HCT116 (cell line): ENCODE data around the gene CXCL8. TPM values are rescaled to one million over a fixed set of nuclear protein-coding genes. Genes with fewer than 3 reads are reported as not detected.

Experiments used
- ATAC-seq: fragments of 200-7000 bp; cut with Tn5 transposase; 2 replicates; pipeline ENCODE4 v1.9.1; 2020; ENCODE audit warnings: mild to moderate bottlenecking, moderate library complexity
- BruUV-seq: library from RNA; stranded (reverse); fragments of 400-500 nt; replicated peaks from 2 replicates; lab custom pipeline; 2021; lab: Mats Ljungman, UMichigan
- CTCF ChIA-PET: fragments of 300-600 bp; sonication (Branson Sonifier 250); formaldehyde crosslinking; loops from one replicate; lab custom pipeline; 2021; ENCODE audit warnings: antibody characterized with exemption; lab: Charles Lee
- POLR2A ChIA-PET: fragments of 300-600, 350-600 bp; sonication (Branson Sonifier 250); formaldehyde crosslinking; loops from one replicate; lab custom pipeline; 2021; ENCODE audit warnings: antibody characterized with exemption; lab: Charles Lee
- RAD21 ChIA-PET, 2 experiments: fragments of 300-600 bp; sonication (Branson Sonifier 250); formaldehyde crosslinking; loops; one replicate each; lab custom pipeline; 2023; ENCODE audit warnings: low total read pairs in 2 of 2; ENCODE audit not compliant: uncharacterized antibody in 2 of 2, unreplicated experiment in 2 of 2, low non-redundant PET in 1 of 2; lab: Charles Lee
- DNase-seq: peaks from one replicate; pipeline ENCODE4 v3.0.0-alpha.2; 2010; ENCODE audit warnings: low read depth, low spot score
- H2AFZ ChIP-seq: fragments of 200-600 bp; shearing (Covaris generic), sonication (generic); 2 replicates; pipeline ENCODE4 v1.6.1; 2017; ENCODE audit warnings: low read depth, mixed run types, mixed read lengths, antibody characterized with exemption, low read length; ENCODE audit not compliant: poor library complexity, severe bottlenecking
- H3K27ac ChIP-seq: 2 replicates; pipeline ENCODE4 v1.5.1; 2012; ENCODE audit warnings: low read depth, low read length
- H3K27me3 ChIP-seq: fragments of 200-600 bp; sonication (generic); 2 replicates; pipeline ENCODE4 v1.6.1; 2016; ENCODE audit warnings: mixed run types, low read length, mixed read lengths; ENCODE audit not compliant: insufficient read depth
- H3K36me3 ChIP-seq, 2 experiments: fragments of 200-500 bp in 1 of 2; fragments of 200-600 bp in 1 of 2; sonication (Bioruptor generic) in 1 of 2; sonication (generic) in 1 of 2; 2 replicates each; pipeline versions ENCODE4 v1.5.1 to v1.6.1; 2014 to 2016; ENCODE audit warnings: low read length in 2 of 2, inconsistent platforms in 1 of 2, mixed read lengths in 1 of 2, mixed run types in 1 of 2; ENCODE audit not compliant: insufficient read depth in 2 of 2, control insufficient read depth in 1 of 2
- H3K4me1 ChIP-seq, 2 experiments: fragments of 200-600 bp in 1 of 2; sonication (generic) in 1 of 2; 2 replicates each; pipeline versions ENCODE4 v1.5.1 to v1.6.1; 2012 to 2017; ENCODE audit warnings: low read length in 2 of 2, inconsistent platforms in 1 of 2, mild to moderate bottlenecking in 1 of 2, mixed read lengths in 1 of 2, mixed run types in 1 of 2, moderate library complexity in 1 of 2; ENCODE audit not compliant: insufficient read depth in 2 of 2, control insufficient read depth in 1 of 2
- H3K4me2 ChIP-seq: fragments of 200-600 bp; sonication (generic); 2 replicates; pipeline ENCODE4 v1.6.1; 2017; ENCODE audit warnings: mixed run types, low read length, mixed read lengths
- H3K4me3 ChIP-seq, 2 experiments: fragments of 200-600 bp in 1 of 2; sonication (generic) in 1 of 2; replicated peaks in 1 of 2; 2 replicates each; pipeline ENCODE4 v1.5.1; 2011 to 2016; ENCODE audit warnings: low read length in 2 of 2, control low read depth in 1 of 2, low read depth in 1 of 2, mild to moderate bottlenecking in 1 of 2, mixed read lengths in 1 of 2, mixed run types in 1 of 2
- H3K79me2 ChIP-seq: fragments of 200-600 bp; sonication (generic); 2 replicates; pipeline ENCODE4 v1.6.1; 2017; ENCODE audit warnings: mild to moderate bottlenecking, mixed run types, low read length, moderate library complexity, mixed read lengths; ENCODE audit not compliant: insufficient read depth
- H3K9ac ChIP-seq: fragments of 200-600 bp; sonication (generic); 2 replicates; pipeline ENCODE4 v1.6.1; 2016; ENCODE audit warnings: low read length, mixed read lengths
- H3K9me2 ChIP-seq: fragments of 200-600 bp; sonication (generic), shearing (Covaris generic); 2 replicates; pipeline ENCODE4 v1.6.1; 2017; ENCODE audit warnings: mixed run types, mild to moderate bottlenecking, moderate library complexity; ENCODE audit not compliant: insufficient read depth
- H3K9me3 ChIP-seq, 2 experiments: fragments of 200-500 bp in 1 of 2; fragments of 200-600 bp in 1 of 2; sonication (Bioruptor generic) in 1 of 2; sonication (generic) in 1 of 2; 2 replicates each; pipeline ENCODE4 v1.6.1; 2014 to 2017; ENCODE audit warnings: low read length in 2 of 2, mixed read lengths in 2 of 2, inconsistent platforms in 1 of 2, low read depth in 1 of 2, mild to moderate bottlenecking in 1 of 2, mixed run types in 1 of 2, moderate library complexity in 1 of 2; ENCODE audit not compliant: control insufficient read depth in 1 of 2, insufficient read depth in 1 of 2
- H4K20me1 ChIP-seq: fragments of 200-600 bp; sonication (generic), shearing (Covaris generic); 2 replicates; pipeline ENCODE4 v1.6.1; 2017; ENCODE audit warnings: mixed run types, mild to moderate bottlenecking, moderate library complexity; ENCODE audit not compliant: insufficient read depth
- ELF1 ChIP-seq: IDR thresholded peaks from 2 replicates; pipeline ENCODE4 v1.6.1; 2012; ENCODE audit warnings: low read depth, borderline replicate concordance
- EZH2 ChIP-seq: fragments of 200-600 bp; sonication (generic); IDR thresholded peaks from 2 replicates; pipeline ENCODE4 v1.6.1; 2017; ENCODE audit warnings: antibody characterized with exemption, mixed run types
- RAD21 ChIP-seq: IDR thresholded peaks from 2 replicates; pipeline ENCODE4 v1.6.1; 2012; ENCODE audit warnings: low read depth, mild to moderate bottlenecking
- SIN3A ChIP-seq: IDR thresholded peaks from 2 replicates; pipeline ENCODE4 v1.6.1; 2012; ENCODE audit warnings: low read depth
- SRF ChIP-seq: IDR thresholded peaks from 2 replicates; pipeline ENCODE4 v1.6.1; 2012; ENCODE audit warnings: low read depth
- TCF7L2 ChIP-seq: IDR thresholded peaks from 2 replicates; pipeline ENCODE4 v1.7.0; 2011; ENCODE audit warnings: borderline replicate concordance, inconsistent platforms; ENCODE audit not compliant: insufficient read depth, insufficient read length; ENCODE audit errors: extremely low read depth
- ZFX ChIP-seq: fragments of 450-650 bp; IDR thresholded peaks from 2 replicates; pipeline ENCODE4 v1.6.1; 2017
- intact Hi-C: fragments of 100-400 bp; cut with micrococcal nuclease; formaldehyde crosslinking; loops from 2 replicates; pipeline ENCODE4 v1.10.0; 2022
- total RNA-seq: library from RNA; stranded (reverse); gene quantifications from one replicate; pipeline ENCODE4 v1.2.1, GENCODE V29; 2021; ENCODE audit not compliant: unreplicated experiment
- TF ChIP-seq, protein P1 (sequence below): IDR thresholded peaks from 2 replicates; pipeline ENCODE4 v1.6.1; 2012; ENCODE audit warnings: low read depth
- TF ChIP-seq, protein P2 (sequence below): IDR thresholded peaks from 2 replicates; pipeline ENCODE4 v1.6.1; 2012
- TF ChIP-seq, protein P3 (sequence below): IDR thresholded peaks from 2 replicates; pipeline ENCODE4 v1.6.1; 2011; ENCODE audit warnings: mild to moderate bottlenecking, low read length, moderate library complexity; ENCODE audit not compliant: insufficient replicate concordance; ENCODE audit errors: extremely low read depth
- TF ChIP-seq, protein P4 (sequence below), 3 experiments: fragments of 200-600 bp in 1 of 3; sonication (generic) in 1 of 3; IDR thresholded peaks in 2 of 3; conservative IDR thresholded peaks in 1 of 3; 2 replicates each; pipeline ENCODE4 v1.5.1; 2012 to 2017; ENCODE audit warnings: low read depth in 2 of 3, low read length in 2 of 3, antibody characterized with exemption in 1 of 3, borderline replicate concordance in 1 of 3, control low read depth in 1 of 3, mild to moderate bottlenecking in 1 of 3, mixed read lengths in 1 of 3, mixed run types in 1 of 3, moderate library complexity in 1 of 3; ENCODE audit not compliant: insufficient read depth in 1 of 3

CXCL8 gene
- total RNA-seq, 1 experiment from 2014 or later, result 1.8 TPM

DNA sequence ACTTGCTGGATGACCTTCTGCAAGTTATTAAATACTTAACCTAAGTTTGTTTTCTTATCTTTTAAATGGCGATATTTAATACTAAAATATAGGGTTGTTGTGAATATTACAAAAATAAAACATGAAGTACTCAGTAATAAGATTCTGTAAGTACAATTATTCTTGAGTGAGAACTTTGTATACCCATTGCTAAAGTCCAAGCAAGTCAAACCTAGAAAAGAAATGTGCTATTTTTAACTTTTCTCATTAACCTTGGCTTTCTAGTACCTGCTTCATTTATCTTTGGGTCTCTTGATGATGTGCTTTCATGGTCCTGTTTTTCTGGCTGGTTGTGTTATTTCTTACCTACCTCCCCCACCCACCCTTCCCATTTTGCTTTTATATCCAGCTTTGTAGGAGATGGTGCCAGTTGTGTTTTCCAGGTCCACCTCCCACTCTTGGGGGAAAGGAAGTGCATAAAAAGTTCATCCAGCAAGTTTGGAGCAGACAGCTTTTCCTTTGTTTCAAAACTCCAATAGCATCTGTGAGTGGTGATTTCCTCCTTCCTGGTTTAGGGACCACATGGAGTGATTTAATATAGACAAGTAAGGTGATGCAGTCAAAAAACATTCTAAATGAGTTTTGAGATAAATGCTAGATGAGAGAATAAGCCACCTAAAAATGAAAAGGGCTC is 7.5 kb upstream of the CXCL8 start:
- intact Hi-C loops, result no loop called here
- ChIA-PET CTCF (no interaction called here), RAD21 (no interaction called here)

DNA sequence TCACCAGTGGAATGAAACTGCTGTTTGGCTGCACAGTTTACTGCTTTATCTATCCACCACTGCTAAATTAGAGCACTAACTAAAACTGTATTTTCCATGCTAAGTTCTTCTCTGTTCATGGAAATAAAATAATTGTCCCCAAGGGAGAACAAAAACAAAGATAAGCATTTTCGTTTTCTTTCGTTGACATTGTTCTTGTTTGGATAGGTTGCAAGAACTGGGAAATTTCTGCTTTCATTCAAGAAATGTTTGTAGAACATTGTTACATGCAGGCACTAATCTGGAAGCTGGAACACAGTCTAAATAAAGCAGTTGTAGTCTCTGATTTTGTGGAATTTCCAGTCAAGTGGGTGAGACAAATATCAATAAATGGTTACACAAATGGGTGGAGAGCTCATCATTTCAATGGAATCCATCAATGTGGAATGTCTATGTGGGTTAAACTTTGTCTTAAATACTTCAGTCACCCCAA is 5.8 kb upstream of the CXCL8 start:
- Histone ChIP-seq H2AFZ (peak overlapping the region; percentile 2), H3K4me1 (no peaks in the 10 kb centered on the region; a peak in 1 of 4 replicates)
- TF ChIP-seq, protein P1, sequence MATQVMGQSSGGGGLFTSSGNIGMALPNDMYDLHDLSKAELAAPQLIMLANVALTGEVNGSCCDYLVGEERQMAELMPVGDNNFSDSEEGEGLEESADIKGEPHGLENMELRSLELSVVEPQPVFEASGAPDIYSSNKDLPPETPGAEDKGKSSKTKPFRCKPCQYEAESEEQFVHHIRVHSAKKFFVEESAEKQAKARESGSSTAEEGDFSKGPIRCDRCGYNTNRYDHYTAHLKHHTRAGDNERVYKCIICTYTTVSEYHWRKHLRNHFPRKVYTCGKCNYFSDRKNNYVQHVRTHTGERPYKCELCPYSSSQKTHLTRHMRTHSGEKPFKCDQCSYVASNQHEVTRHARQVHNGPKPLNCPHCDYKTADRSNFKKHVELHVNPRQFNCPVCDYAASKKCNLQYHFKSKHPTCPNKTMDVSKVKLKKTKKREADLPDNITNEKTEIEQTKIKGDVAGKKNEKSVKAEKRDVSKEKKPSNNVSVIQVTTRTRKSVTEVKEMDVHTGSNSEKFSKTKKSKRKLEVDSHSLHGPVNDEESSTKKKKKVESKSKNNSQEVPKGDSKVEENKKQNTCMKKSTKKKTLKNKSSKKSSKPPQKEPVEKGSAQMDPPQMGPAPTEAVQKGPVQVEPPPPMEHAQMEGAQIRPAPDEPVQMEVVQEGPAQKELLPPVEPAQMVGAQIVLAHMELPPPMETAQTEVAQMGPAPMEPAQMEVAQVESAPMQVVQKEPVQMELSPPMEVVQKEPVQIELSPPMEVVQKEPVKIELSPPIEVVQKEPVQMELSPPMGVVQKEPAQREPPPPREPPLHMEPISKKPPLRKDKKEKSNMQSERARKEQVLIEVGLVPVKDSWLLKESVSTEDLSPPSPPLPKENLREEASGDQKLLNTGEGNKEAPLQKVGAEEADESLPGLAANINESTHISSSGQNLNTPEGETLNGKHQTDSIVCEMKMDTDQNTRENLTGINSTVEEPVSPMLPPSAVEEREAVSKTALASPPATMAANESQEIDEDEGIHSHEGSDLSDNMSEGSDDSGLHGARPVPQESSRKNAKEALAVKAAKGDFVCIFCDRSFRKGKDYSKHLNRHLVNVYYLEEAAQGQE, result no peak
- TF ChIP-seq, protein P2, sequence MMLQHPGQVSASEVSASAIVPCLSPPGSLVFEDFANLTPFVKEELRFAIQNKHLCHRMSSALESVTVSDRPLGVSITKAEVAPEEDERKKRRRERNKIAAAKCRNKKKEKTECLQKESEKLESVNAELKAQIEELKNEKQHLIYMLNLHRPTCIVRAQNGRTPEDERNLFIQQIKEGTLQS, result no peak
- TF ChIP-seq SRF (no peak), EZH2 (no peak), RAD21 (no peak)
- TF ChIP-seq, protein P3, sequence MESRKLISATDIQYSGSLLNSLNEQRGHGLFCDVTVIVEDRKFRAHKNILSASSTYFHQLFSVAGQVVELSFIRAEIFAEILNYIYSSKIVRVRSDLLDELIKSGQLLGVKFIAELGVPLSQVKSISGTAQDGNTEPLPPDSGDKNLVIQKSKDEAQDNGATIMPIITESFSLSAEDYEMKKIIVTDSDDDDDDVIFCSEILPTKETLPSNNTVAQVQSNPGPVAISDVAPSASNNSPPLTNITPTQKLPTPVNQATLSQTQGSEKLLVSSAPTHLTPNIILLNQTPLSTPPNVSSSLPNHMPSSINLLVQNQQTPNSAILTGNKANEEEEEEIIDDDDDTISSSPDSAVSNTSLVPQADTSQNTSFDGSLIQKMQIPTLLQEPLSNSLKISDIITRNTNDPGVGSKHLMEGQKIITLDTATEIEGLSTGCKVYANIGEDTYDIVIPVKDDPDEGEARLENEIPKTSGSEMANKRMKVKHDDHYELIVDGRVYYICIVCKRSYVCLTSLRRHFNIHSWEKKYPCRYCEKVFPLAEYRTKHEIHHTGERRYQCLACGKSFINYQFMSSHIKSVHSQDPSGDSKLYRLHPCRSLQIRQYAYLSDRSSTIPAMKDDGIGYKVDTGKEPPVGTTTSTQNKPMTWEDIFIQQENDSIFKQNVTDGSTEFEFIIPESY, result no peak

More for the DNA sequence above, 7.5 kb upstream of the CXCL8 start:
- H3K36me3 ChIP-seq, result no peaks in the 10 kb centered on the region
- BruUV-seq, result no TSS peak
- no peak overlapping the region for H2AFZ ChIP-seq
- no peak overlapping the region for H3K4me3 ChIP-seq
- TF ChIP-seq, protein P4, sequence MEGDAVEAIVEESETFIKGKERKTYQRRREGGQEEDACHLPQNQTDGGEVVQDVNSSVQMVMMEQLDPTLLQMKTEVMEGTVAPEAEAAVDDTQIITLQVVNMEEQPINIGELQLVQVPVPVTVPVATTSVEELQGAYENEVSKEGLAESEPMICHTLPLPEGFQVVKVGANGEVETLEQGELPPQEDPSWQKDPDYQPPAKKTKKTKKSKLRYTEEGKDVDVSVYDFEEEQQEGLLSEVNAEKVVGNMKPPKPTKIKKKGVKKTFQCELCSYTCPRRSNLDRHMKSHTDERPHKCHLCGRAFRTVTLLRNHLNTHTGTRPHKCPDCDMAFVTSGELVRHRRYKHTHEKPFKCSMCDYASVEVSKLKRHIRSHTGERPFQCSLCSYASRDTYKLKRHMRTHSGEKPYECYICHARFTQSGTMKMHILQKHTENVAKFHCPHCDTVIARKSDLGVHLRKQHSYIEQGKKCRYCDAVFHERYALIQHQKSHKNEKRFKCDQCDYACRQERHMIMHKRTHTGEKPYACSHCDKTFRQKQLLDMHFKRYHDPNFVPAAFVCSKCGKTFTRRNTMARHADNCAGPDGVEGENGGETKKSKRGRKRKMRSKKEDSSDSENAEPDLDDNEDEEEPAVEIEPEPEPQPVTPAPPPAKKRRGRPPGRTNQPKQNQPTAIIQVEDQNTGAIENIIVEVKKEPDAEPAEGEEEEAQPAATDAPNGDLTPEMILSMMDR (IDR thresholded peaks at IDR 0.05 in 2 of 3, conservative IDR thresholded peaks at IDR 0.05 in 1 of 3; ENCODE audit: borderline replicate concordance in 1 of 3, insufficient read depth in 1 of 3, low read depth in 2 of 3, low read length in 2 of 3), result no peak
- TF ChIP-seq TCF7L2 (no peak), ZFX (no peak), ELF1 (no peak), SIN3A (no peak)
- TF ChIP-seq, all 23 proteins: peak for 0
- H3K4me1 ChIP-seq, result no peaks in the 10 kb centered on the region
- H3K9me2 ChIP-seq, result no peaks in the 10 kb centered on the region
- ATAC-seq (no peak), DNase-seq (no peak)
- POLR2A ChIA-PET, result interaction anchor here (0.6 kb wide), 1 partner anchor 26 kb away, joined by 5 read pairs; no protein-coding TSS in a partner anchor
- H3K79me2 ChIP-seq, result no peaks in the 10 kb centered on the region
- no peaks in the 10 kb centered on the region for H3K27me3 ChIP-seq
- H3K27ac ChIP-seq, result no peak overlapping the region
- H4K20me1 ChIP-seq, result no peaks in the 10 kb centered on the region
- no peak overlapping the region for H3K9ac ChIP-seq
- H3K9me3 ChIP-seq, result no peaks in the 10 kb centered on the region
- H3K4me2 ChIP-seq, result no peak overlapping the region

More for the DNA sequence above, 5.8 kb upstream of the CXCL8 start:
- no TSS peak for BruUV-seq
- no peak for DNase-seq
- POLR2A ChIA-PET, result no interaction called here
- no peak overlapping the region for H3K27ac ChIP-seq
- no peaks in the 10 kb centered on the region for H3K27me3 ChIP-seq
- intact Hi-C loops, result no loop called here
- no peak overlapping the region for H3K9ac ChIP-seq
- H3K4me3 ChIP-seq, result no peak overlapping the region
- H3K36me3 ChIP-seq, result no peaks in the 10 kb centered on the region
- CTCF ChIA-PET, result no interaction called here
- no peak overlapping the region for H3K4me2 ChIP-seq
- no peak for ATAC-seq
- H4K20me1 ChIP-seq, result no peaks in the 10 kb centered on the region
- no peaks in the 10 kb centered on the region for H3K79me2 ChIP-seq
- no peaks in the 10 kb centered on the region for H3K9me2 ChIP-seq
- H3K9me3 ChIP-seq, result no peaks in the 10 kb centered on the region
- RAD21 ChIA-PET, result no interaction called here
